ENCODE measurements around the gene MARVELD1. TPM values are rescaled to one million over a fixed set of nuclear protein-coding genes. Genes with fewer than 3 reads are reported as not detected.
A peak's percentile ranks its signal among the peaks of the same experiment; 100 is the strongest.
"Not testable (repeated sequence)": the region's sequence is repeated elsewhere in the genome, so short reads cannot be mapped to it uniquely, and the experiment has no call there.

MARVELD1 gene
- total and polyA plus RNA-seq, 3 donors from 2014 or later = 8.7 to 21.9 (median 13.6) TPM

GRCh38 chr10:97679594-97679993 is 33.9 kb upstream of the MARVELD1 start:
- intact Hi-C loops (cut with DNase I; ENCODE audit: low total_unique reads) = no loop called here
- DNase-seq = no peak
- Histone ChIP-seq H3K27me3 (no peaks in the 10 kb centered on the region), H3K4me3 (no peak overlapping the region), H3K9me3 (no peaks in the 10 kb centered on the region), H3K36me3 (ENCODE audit: low read depth, missing control alignments) (no peaks in the 10 kb centered on the region), H3K27ac (no peak overlapping the region), H3K4me1 (peaks cover 23% of the 10 kb centered on the region)
- no peak for TF ChIP-seq CTCF (IDR thresholded peaks at IDR 0.05)
- no peak for TF ChIP-seq POLR2A (IDR thresholded peaks at IDR 0.05)
- 91% methylated on average over 16 of the region's 16 CpGs; no CpG with 5 or more reads in 1 of the 2 donors for WGBS, 2 donors

GRCh38 chr10:97682042-97682441 is 31.5 kb upstream of the MARVELD1 start:
- no peak overlapping the region for H3K27ac ChIP-seq
- 79 to 80% methylated on average over 4 of the region's 4 CpGs for WGBS, 2 donors
- no peaks in the 10 kb centered on the region for H3K27me3 ChIP-seq
- intact Hi-C loops (cut with DNase I; ENCODE audit: low total_unique reads) = loop anchor here (10.0 kb wide), 1 partner anchor 53 kb away; the partner anchor contains the start of gene ZFYVE27
- DNase-seq = no peak
- no peak for TF ChIP-seq POLR2A (IDR thresholded peaks at IDR 0.05)
- H3K4me1 ChIP-seq = peaks cover 28% of the 10 kb centered on the region
- H3K9me3 ChIP-seq = no peaks in the 10 kb centered on the region
- H3K36me3 ChIP-seq (ENCODE audit: low read depth, missing control alignments) = no peaks in the 10 kb centered on the region
- no peak overlapping the region for H3K4me3 ChIP-seq

DNA sequence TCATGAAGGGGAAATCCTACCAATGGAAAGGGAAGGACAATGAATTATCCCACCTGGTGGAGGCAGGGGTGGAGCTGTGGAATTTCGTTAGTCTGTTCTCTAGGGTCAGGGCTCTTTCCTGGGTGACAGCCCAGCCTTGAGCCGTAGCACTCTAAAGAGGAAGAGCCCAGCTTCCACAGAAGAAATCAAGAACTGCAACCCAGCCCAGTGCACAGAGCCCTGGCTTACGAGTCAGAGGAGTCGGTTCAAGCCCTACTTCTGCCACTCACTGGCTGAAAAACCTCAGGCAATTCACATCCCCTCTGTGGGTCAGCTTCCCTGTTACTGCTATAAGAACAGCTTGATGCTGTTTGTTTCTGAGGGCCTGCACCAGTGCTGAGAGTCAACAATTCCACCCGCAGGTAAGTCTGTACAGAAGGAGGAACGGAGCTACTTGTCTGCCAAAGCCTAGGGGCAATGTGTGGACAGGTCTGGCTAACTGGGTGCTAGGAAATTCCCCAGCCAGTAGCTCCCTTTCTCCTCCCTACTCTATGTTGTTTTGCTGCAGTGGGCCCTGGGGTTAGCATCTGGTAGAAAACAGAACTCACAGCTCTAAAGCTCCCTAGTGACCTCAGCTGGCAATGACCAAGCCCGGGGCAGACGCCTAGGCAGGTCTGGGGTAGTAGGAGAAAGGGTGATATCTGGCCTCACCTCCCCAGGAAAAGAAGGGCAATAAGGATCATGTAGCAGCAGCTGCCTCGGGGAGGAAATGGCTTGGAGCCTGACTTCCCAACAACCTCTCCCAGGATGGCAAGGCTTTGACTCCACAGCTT is 29.8 kb upstream of the MARVELD1 start:
- peak; percentile 32 for DNase-seq
- no peak for TF ChIP-seq POLR2A (IDR thresholded peaks at IDR 0.05)
- no peak for TF ChIP-seq CTCF (IDR thresholded peaks at IDR 0.05)
- WGBS, 2 donors = 51 to 52% methylated on average over 7 to 9 of the region's 9 CpGs
- Histone ChIP-seq H3K27me3 (no peaks in the 10 kb centered on the region), H3K4me1 (peaks cover 41% of the 10 kb centered on the region), H3K9me3 (no peaks in the 10 kb centered on the region), H3K36me3 (ENCODE audit: low read depth, missing control alignments) (no peaks in the 10 kb centered on the region), H3K4me3 (no peak overlapping the region), H3K27ac (peak overlapping the region in 1 of 2 donors; percentile 64)
- intact Hi-C loops (cut with DNase I; ENCODE audit: low total_unique reads) = loop anchor here (10.0 kb wide), 1 partner anchor 51 kb away; the partner anchor contains the start of gene ZFYVE27

DNA sequence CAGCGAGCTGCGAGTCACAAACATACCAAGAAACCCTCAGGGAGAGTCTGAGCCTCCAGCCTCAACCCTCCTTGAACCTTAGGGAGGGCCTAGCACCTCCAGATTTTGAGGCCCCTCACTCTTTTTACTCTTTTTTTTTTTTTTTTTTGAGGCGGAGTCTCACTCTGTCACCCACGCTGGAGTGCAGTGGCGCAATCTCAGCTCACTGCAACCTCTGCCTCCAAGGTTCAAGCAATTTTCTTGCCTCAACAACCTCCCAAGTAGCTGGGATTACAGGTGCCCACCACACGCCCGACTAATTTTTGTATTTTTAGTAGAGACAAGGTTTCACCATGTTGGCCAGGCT is 29.2 kb upstream of the MARVELD1 start:
- WGBS, 2 donors = 86 to 87% methylated on average over 7 of the region's 7 CpGs
- H3K4me3 ChIP-seq; H3K9me3 ChIP-seq; H3K27me3 ChIP-seq; H3K36me3 ChIP-seq (ENCODE audit: low read depth, missing control alignments); DNase-seq: not testable (repeated sequence)
- intact Hi-C loops (cut with DNase I; ENCODE audit: low total_unique reads) = loop anchor here (10.0 kb wide), 1 partner anchor 50 kb away; the partner anchor contains the start of gene ZFYVE27
- H3K27ac ChIP-seq = peak overlapping the region in 1 of 2 donors; percentile 64
- peaks cover 47% of the 10 kb centered on the region for H3K4me1 ChIP-seq

DNA sequence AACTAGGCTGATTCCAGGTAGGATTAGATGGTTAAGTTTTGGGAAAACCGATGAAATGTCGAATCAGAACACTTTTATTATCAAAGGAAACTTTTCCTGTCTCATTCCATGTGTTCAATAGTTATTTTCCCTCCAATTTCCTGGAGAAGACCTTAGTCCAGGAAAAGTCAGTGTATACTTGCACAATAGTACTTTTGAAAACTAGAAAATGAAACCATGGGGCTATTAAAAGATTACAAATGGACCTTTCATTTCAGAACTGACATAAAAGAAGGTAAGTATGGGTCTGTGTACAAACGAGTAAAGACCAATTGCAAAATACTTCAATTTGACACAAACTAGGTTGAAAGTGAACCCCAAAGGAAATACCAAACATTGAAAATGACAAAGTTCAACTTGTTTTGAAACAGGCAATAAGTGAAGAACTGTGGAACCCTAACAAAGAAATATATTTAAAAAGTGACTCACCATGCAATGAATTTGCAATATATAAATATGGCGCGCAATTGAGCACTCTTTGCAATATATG is 28.6 kb upstream of the MARVELD1 start:
- H3K4me1 ChIP-seq = peaks cover 49% of the 10 kb centered on the region
- no peak for DNase-seq
- TF ChIP-seq CTCF (IDR thresholded peaks at IDR 0.05) (no peak), POLR2A (IDR thresholded peaks at IDR 0.05) (no peak)
- no peaks in the 10 kb centered on the region for H3K36me3 ChIP-seq (ENCODE audit: low read depth, missing control alignments)
- H3K27me3 ChIP-seq = no peaks in the 10 kb centered on the region
- no peaks in the 10 kb centered on the region for H3K9me3 ChIP-seq
- WGBS, 2 donors = 67 to 84% methylated on average over 5 of the region's 5 CpGs
- peak overlapping the region in 1 of 2 donors; percentile 64 for H3K27ac ChIP-seq
- H3K4me3 ChIP-seq = no peak overlapping the region
- intact Hi-C loops (cut with DNase I; ENCODE audit: low total_unique reads) = loop anchor here (10.0 kb wide), 1 partner anchor 50 kb away; the partner anchor contains the start of gene ZFYVE27

Data from testis (tissue), 3 donors.